Epithelial cell of esophagus (primary cell): ENCODE results near the gene MKS1.

Experiments used
- DNase-seq: peaks from one replicate; pipeline ENCODE4 v3.0.0; 2010; ENCODE audit warnings: low read depth
- H3K4me3 ChIP-seq: 2 replicates; pipeline ENCODE4 v1.5.1; 2011; ENCODE audit warnings: mild to moderate bottlenecking, low read length, control low read depth
- CTCF ChIP-seq: IDR thresholded peaks from 2 replicates; pipeline ENCODE4 v1.5.1; 2011; ENCODE audit warnings: low read depth, mild to moderate bottlenecking, low read length, control low read depth, inconsistent platforms; ENCODE audit not compliant: insufficient read depth; ENCODE audit errors: missing control alignments

MKS1 gene

GRCh38 chr17:58205936-58206335, 13.1 kb downstream of the MKS1 start:
- no peak overlapping the region for H3K4me3 ChIP-seq
- TF ChIP-seq CTCF, result no peak
- DNase-seq, result no peak

GRCh38 chr17:58204796-58205195, 14.3 kb downstream of the MKS1 start:
- TF ChIP-seq CTCF, result no peak
- no peak overlapping the region for H3K4me3 ChIP-seq
- DNase-seq, result no peak

GRCh38 chr17:58202859-58203258, 16.2 kb downstream of the MKS1 start:
- no peak overlapping the region for H3K4me3 ChIP-seq
- no peak for TF ChIP-seq CTCF
- no peak for DNase-seq

- TF ChIP-seq CTCF, result peak; percentile 49
- H3K4me3 ChIP-seq, result no peak overlapping the region
- peak; percentile 73 for DNase-seq
Observed at GRCh38 chr17:58200024-58200633, 18.9 kb downstream of the MKS1 start.

GRCh38 chr17:58196610-58197009, 22.4 kb downstream of the MKS1 start:
- no peak for DNase-seq
- H3K4me3 ChIP-seq, result no peak overlapping the region
- no peak for TF ChIP-seq CTCF

- no peak for DNase-seq
- TF ChIP-seq CTCF, result no peak
- no peak overlapping the region for H3K4me3 ChIP-seq
Observed at GRCh38 chr17:58195518-58196123, 23.4 kb downstream of the MKS1 start.
